HFFc6 (cell line): ENCODE measurements around the gene C2orf72. TPM values are rescaled to one million over a fixed set of nuclear protein-coding genes. Genes with fewer than 3 reads are reported as not detected.

Experiments
- DNase-seq: peaks from one replicate; pipeline ENCODE4 v3.0.0-alpha.2; 2018
- H3K27ac Mint-ChIP-seq: 2 replicates; pipeline ENCODE4 v1.8.0; 2020; ENCODE audit warnings: mild to moderate bottlenecking, mixed read lengths
- H3K27me3 Mint-ChIP-seq: 2 replicates; pipeline ENCODE4 v1.8.0; 2021; ENCODE audit warnings: mild to moderate bottlenecking, moderate library complexity, mixed read lengths; ENCODE audit not compliant: insufficient read depth
- H3K36me3 Mint-ChIP-seq: 2 replicates; pipeline ENCODE4 v1.8.0; 2021; ENCODE audit warnings: low read depth, mixed read lengths
- H3K4me1 Mint-ChIP-seq: 2 replicates; pipeline ENCODE4 v1.8.0; 2020; ENCODE audit warnings: low read depth, mixed read lengths
- H3K4me3 Mint-ChIP-seq: 2 replicates; pipeline ENCODE4 v1.8.0; 2020; ENCODE audit warnings: mild to moderate bottlenecking, moderate library complexity, mixed read lengths
- H3K9me3 Mint-ChIP-seq: 2 replicates; pipeline ENCODE4 v1.8.0; 2020; ENCODE audit warnings: mild to moderate bottlenecking, mixed read lengths
- total RNA-seq, 6 experiments: library from RNA; stranded (reverse); fragmentation: NEBNext Ultra II Directional; extraction: Animal tissue kit (Norgen Biotek cat#: 25700); gene quantifications; 2 replicates in 1 of 6; 3 replicates in 5 of 6; pipeline ENCODE4 v1.2.3, GENCODE V29; 2021
- TF ChIP-seq, protein P1 (sequence below): fragments of 200-600 bp; sonication (generic); IDR thresholded peaks from 2 replicates; pipeline ENCODE4 v1.5.0; 2021; ENCODE audit warnings: antibody characterized with exemption, mild to moderate bottlenecking

C2orf72 gene
- total RNA-seq, 6 experiments from 2014 or later = not detected

DNA sequence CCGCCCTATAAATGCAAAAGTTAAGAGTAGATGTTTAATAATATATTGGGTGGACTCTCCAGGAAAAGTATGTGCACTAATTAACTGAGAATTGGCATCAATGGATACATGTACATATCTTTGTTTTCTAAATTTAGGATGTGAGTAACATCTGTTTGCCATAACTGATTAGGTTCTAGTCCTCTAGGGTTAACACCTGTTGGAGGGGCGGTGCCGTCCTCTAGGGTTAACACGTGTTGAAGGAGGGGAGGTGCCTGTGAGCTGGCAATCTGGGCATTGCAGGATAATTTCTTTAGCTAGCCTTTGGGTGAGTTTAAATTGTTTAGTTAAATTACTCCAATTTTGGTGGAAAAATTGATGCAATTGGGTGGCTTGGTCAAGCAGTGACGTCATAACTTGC, 56.6 kb downstream of the C2orf72 start:
- no peak overlapping the region for H3K27ac Mint-ChIP-seq
- peaks cover 30% of the 10 kb centered on the region for H3K36me3 Mint-ChIP-seq
- TF ChIP-seq, protein P1, sequence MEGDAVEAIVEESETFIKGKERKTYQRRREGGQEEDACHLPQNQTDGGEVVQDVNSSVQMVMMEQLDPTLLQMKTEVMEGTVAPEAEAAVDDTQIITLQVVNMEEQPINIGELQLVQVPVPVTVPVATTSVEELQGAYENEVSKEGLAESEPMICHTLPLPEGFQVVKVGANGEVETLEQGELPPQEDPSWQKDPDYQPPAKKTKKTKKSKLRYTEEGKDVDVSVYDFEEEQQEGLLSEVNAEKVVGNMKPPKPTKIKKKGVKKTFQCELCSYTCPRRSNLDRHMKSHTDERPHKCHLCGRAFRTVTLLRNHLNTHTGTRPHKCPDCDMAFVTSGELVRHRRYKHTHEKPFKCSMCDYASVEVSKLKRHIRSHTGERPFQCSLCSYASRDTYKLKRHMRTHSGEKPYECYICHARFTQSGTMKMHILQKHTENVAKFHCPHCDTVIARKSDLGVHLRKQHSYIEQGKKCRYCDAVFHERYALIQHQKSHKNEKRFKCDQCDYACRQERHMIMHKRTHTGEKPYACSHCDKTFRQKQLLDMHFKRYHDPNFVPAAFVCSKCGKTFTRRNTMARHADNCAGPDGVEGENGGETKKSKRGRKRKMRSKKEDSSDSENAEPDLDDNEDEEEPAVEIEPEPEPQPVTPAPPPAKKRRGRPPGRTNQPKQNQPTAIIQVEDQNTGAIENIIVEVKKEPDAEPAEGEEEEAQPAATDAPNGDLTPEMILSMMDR = no peak
- DNase-seq = no peak
- H3K4me1 Mint-ChIP-seq = no peaks in the 10 kb centered on the region
- H3K9me3 Mint-ChIP-seq = no peaks in the 10 kb centered on the region; the same call in 1 of the 2 replicates
- H3K4me3 Mint-ChIP-seq = no peak overlapping the region
- H3K27me3 Mint-ChIP-seq = no peaks in the 10 kb centered on the region; the same call in 1 of the 2 replicates

DNA sequence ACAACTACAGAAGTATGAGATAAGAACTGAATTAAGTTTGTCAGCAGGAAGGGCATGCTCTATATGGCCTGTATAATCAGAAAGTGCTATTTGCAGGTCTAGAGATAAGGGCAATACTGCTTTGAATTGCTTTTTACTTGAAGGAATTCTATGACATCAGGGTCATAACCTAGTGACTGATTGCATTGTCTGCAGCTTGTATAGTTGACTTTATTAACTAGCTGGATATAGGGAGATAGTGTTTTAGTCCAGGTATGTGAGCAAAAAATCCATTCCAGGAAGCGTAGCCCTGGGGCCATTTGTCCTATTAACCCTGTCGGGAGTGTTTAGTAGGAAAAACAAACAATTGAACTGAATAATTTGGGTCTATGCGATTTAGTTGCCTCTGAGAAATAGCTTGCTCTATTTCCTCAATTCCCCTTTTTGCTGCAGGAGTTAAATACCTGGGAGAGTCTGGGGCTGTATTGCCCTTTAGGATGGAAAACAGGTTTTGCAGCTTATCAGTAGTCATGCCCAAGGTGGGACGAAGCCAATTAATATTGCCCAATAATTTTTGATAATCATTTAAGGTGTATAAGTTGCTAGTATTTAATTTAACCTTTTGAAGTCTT, 57.5 kb downstream of the C2orf72 start:
- Mint-ChIP-seq H3K9me3 (no peaks in the 10 kb centered on the region; the same call in 1 of the 2 replicates), H3K36me3 (peaks cover 38% of the 10 kb centered on the region), H3K4me1 (peaks cover under 1% of the 10 kb centered on the region; the same call in 1 of the 2 replicates)

More for the DNA sequence above, 57.5 kb downstream of the C2orf72 start:
- Mint-ChIP-seq H3K27ac (no peak overlapping the region), H3K4me3 (no peak overlapping the region), H3K27me3 (no peaks in the 10 kb centered on the region; the same call in 1 of the 2 replicates)
- no peak for DNase-seq
- TF ChIP-seq, protein P1 = no peak

Other genes starting within 250 kb of the C2orf72 start
- gene ITM2C, start 172.6 kb upstream of the C2orf72 start, total RNA-seq = 10 to 100 TPM; 28.1 to 53.8 (median 29.4) TPM
- not detected for gene GPR55, start 112.3 kb upstream of the C2orf72 start, total RNA-seq
- not detected for gene SPATA3, start 41.4 kb upstream of the C2orf72 start, total RNA-seq
- 100 to 1,000 TPM; 139 to 200 (median 167) TPM for gene PSMD1, start 19.3 kb downstream of the C2orf72 start, total RNA-seq
- gene HTR2B, start 87.5 kb downstream of the C2orf72 start, total RNA-seq = under 1 TPM in 5 of 6 experiments, not detected in 1; 0.09 to 0.33 (median 0.26) TPM
- 10 to 100 TPM; 49.3 to 93.2 (median 55.7) TPM for gene ARMC9, start 161.1 kb downstream of the C2orf72 start, total RNA-seq